Lower leg skin (tissue), 3 donors: Measurements from ENCODE around the gene METTL25.

ENCODE experiments used
- CTCF ChIP-seq, 3 donors: fragments of 450-650 bp; IDR thresholded peaks; one replicate each; pipeline ENCODE4 v1.5.1; 2016; ENCODE audit warnings: antibody characterized with exemption in 3 of 3, mild to moderate bottlenecking in 3 of 3, moderate library complexity in 2 of 3
- POLR2A ChIP-seq, 2 donors: fragments of 450-650 bp; IDR thresholded peaks; one replicate each; pipeline ENCODE4 v1.6.1; 2016 to 2017; ENCODE audit warnings: antibody characterized with exemption in 2 of 2, mild to moderate bottlenecking in 1 of 2, moderate library complexity in 1 of 2

GRCh38 chr12:82406651-82407050 is 48.3 kb downstream of the METTL25 start:
- TF ChIP-seq POLR2A (IDR thresholded peaks at IDR 0.05) (no peak), CTCF (IDR thresholded peaks at IDR 0.05) (no peak)
